Neural progenitor cell (in vitro differentiated cells): ENCODE results near the gene ZDHHC8.

Source experiments
- EZH2 ChIP-seq: fragments of 200-600 bp; sonication (generic); IDR thresholded peaks from 2 replicates; pipeline ENCODE4 v1.6.1; 2017; ENCODE audit warnings: antibody characterized with exemption, mild to moderate bottlenecking, moderate library complexity
- TF ChIP-seq, protein P1 (sequence below): fragments of 200-600 bp; sonication (generic); IDR thresholded peaks from 2 replicates; pipeline ENCODE4 v1.5.1; 2017; ENCODE audit warnings: antibody characterized with exemption, mild to moderate bottlenecking

DNA sequence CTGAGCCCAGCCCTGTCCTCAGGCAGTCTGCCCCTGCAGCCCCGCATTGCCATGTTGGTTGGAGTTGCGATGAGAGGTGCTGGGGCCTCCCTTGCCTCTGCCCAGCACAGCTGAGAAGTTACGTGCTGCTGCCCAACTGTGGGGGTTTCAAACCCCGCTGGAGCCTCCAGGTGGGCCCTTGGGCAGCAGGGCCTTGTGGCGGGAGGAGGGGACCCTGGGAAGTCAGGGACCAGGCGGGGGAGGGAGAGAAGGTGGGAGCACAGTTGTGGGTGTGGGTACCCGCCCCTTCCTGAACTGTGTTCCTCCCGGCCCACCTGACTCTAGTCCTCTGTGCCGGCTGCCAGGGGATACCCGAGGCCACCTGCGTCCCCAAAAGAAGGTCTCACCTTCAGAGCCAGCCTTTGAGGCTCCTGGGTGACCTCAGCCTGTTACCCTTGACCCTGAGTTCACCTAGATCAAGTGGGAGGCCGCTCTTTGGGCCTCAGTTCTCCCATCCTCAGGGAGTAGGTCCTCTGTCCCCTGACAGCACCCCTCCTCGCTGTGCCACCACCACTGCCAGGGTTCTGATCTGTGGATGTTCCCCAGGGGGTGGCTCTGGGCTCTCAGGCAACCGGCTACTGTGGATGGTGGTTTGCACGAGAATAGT is 26.9 kb downstream of the ZDHHC8 start:
- TF ChIP-seq, protein P1, sequence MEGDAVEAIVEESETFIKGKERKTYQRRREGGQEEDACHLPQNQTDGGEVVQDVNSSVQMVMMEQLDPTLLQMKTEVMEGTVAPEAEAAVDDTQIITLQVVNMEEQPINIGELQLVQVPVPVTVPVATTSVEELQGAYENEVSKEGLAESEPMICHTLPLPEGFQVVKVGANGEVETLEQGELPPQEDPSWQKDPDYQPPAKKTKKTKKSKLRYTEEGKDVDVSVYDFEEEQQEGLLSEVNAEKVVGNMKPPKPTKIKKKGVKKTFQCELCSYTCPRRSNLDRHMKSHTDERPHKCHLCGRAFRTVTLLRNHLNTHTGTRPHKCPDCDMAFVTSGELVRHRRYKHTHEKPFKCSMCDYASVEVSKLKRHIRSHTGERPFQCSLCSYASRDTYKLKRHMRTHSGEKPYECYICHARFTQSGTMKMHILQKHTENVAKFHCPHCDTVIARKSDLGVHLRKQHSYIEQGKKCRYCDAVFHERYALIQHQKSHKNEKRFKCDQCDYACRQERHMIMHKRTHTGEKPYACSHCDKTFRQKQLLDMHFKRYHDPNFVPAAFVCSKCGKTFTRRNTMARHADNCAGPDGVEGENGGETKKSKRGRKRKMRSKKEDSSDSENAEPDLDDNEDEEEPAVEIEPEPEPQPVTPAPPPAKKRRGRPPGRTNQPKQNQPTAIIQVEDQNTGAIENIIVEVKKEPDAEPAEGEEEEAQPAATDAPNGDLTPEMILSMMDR, result no peak
- no peak for TF ChIP-seq EZH2
